Raji (cell line): Measurements from ENCODE around the gene PLXNA4.

Experiments used
- POLR2A ChIP-seq: IDR thresholded peaks from 2 replicates; pipeline ENCODE4 v1.6.1; 2011; ENCODE audit warnings: low read depth, low read length, control low read depth; ENCODE audit not compliant: insufficient read depth

The PLXNA4 gene

DNA sequence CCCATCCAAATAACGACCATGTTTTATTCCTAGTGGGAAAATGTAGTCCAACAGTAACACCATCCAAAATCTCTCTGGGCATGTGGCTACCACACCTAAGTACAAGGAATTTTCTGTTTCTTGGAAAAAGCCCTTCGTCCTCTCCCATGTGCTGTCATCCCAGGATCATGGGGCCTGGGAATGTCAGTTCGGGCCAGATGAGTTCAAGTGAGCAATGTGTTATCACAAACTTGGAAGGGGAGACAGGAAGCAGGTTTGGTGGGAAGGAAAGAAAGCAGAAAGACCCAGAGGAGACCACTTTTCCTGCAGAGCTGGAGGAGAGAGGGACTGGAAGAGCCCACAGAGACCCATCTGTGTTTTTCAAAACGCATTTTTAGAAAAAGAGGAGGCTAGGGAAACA, 110.8 kb downstream of the PLXNA4 start:
- TF ChIP-seq POLR2A, result no peak

DNA sequence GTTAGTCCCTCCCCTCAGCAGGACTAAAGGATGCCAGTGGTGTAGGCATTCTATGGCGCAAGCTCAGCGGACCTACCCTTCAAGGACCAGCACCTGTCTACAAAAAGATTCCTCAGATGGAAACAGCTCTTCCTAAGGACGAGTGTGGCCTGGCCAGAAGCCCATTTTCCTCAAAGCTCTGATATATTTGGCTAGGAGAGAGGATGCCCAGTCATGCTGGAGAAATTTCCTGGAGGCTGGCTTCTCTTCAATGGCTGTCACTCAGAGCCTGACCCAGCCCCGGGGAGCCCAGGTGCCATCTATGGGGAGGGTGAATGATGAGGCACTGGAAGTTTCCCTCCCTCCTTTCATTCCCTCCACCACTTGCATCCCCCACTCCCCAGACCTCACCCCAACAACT, 111.5 kb downstream of the PLXNA4 start:
- no peak for TF ChIP-seq POLR2A

DNA sequence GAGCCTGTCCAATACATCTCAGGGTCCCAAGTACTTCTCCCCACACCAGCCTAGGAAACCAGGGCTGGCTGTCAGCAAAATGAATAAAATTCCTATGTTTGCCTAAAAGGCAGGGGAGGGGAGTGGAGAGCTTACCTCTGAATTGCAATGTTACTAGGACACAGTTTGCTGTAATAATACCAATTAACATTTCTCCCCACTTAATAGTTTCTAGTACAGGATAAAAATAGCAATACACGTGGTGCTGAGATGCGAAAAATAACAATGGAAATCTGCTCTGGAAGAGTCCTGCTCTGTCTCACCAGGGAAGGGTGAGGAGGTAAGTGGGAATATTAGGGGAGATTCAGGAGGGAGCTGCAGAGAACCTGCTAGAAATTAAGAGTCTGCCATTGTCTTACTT, 112.3 kb downstream of the PLXNA4 start:
- TF ChIP-seq POLR2A, result no peak

DNA sequence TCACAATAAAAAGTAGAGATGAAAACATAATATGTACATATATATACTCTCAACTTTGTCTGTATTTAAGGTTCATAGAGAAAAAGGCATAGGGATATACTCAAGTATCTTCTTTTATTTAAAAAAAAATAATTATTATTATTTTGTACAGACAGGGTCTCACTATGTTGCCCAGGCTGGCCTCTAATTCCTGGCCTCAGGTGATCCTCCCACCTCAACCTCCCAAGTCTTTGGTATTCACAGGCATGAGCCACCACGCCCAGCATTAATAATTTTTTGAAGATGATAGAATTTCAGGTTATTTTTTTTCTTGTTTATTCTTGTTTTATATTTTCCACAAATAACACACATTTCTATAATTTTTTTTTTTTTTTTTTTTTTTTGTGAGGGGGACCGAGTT, 113.8 kb downstream of the PLXNA4 start:
- TF ChIP-seq POLR2A, result no peak

DNA sequence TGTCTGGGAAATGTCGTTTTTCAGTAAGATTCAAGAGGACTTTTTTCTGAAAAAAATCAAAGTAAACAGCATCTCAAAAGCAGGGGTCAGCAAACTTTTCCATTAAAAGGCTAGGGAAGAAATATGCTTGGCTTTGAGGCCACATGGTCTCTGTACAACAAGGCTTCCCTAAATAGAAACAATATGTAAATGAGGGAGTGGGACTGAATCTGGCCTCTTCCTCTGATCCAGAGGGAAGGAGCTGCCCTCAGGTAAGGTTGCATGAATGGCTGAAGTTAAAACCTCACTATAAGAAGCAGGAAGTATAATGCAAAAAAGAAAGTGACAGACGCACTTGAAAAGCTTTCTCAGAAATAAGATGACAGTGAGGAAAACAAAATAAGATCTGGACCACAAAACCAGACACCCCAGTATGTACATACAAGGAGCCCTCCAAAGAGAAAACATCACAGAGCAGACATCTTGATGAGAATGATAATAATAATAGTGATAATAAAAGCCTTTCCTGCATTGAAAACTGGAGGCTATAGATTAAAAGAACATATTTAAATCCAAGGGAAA, 115.2 kb downstream of the PLXNA4 start:
- TF ChIP-seq POLR2A, result no peak

DNA sequence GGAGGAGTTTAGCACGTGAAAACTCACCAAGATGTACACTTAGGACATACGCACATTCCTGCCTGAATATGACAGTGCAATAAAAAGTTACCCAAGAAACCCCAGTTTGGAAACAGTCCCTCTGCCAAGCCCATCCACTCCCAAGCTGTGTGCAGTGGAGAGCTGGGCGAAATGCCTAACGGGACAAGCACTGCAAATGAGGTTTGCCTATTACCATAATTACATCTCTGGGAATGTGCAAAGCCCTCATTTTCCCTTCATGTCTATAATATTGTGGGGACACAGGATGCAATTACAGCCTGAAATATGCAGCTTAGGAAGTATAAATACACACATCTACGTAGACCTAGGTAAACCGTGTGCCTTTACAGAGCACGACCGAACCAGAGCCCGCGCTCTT, 117.5 kb downstream of the PLXNA4 start:
- no peak for TF ChIP-seq POLR2A

DNA sequence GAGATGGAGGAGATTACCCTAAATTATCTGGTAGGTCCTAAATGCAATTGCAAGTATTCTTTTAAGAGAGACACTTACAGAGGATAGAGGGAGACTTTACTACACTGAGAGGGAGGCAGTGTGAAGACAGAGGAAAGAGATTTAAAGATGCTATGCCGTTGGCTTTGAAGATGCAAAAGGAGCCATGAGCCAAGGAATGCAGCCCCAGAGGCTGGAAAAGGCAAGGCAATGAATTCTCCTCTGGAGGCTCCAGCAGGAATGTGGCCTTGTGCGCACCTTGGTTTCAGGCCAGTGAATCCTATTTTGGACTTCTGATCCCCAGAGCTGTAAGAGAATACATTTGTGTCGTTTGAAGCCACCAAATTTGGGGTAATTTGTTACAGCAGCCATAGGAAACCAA, 118.6 kb downstream of the PLXNA4 start:
- TF ChIP-seq POLR2A, result no peak

DNA sequence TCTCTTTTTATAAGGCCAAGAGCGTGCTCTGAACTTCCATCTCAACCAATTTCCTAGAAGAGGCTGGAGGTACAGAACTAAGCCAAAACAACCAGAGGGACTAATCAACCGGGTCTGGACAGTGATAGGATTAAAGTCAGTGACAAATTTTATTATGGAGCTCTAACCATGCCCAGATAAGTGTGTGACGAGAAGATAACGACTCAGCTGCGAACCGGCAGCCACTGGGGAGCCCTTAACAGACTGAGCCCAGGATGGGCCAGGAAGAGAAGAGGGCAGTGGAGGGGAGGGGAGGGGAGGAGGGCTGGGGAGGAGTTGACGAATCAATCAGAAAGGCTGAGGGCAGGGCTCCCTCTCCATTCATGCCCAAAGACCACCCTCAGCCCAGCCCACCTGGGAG, 119.9 kb downstream of the PLXNA4 start:
- no peak for TF ChIP-seq POLR2A

DNA sequence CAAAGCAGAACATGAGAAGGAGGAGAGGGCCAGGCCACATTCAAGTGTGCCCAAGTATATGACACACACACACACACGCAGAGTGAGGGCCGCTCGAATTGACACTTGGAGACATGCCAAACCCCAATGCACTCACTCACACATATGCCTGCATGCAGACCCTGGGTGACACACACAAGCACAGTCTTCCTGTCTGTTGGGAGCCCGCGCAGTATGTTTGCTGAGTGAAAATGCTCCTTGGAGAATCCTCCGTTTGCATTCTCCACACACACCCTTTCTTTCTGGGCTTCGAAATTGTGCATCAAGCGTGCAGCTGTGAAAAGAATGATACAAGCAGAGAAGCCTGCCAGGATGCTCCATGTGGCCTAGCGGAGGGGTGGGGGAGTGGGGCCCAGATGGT, 120.9 kb downstream of the PLXNA4 start:
- TF ChIP-seq POLR2A, result no peak

DNA sequence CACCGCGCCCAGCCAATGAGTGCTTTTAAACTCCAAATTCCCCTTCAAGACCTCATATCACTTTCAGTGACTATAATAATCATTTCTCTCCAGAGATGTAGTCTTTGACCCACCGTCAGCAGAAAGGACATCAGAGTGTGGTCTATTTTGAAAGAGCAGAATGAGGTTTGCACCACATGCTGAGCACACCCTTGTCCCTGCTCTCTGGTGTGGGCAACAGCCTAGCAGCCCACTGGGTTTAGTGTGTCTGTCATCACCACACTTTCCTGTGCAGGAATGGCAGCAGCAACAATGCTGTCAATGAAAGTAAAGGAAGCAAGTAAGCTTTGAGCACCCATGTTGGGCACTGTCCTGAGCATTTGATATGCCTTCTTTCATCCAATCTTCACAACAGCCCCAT, 122.4 kb downstream of the PLXNA4 start:
- TF ChIP-seq POLR2A, result no peak

DNA sequence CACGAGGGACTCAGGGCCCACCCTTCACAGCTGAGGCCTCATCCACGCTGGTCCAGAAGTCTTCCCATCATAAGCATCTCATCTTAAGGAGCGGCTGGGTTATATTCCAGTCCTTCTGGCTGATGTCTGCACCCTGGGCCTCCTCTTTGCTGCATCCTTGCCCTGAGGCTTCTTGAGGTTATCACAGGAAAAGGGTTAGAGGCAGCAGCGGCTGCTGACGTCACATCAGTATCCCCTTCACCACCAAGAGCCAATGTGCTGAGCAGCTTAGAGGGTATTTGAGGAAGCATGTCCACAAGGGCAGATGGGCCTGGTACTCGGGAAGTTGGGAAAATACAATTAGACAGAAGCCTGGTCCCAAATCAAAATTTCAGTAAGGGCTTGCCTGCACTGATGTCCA, 125.1 kb downstream of the PLXNA4 start:
- no peak for TF ChIP-seq POLR2A

DNA sequence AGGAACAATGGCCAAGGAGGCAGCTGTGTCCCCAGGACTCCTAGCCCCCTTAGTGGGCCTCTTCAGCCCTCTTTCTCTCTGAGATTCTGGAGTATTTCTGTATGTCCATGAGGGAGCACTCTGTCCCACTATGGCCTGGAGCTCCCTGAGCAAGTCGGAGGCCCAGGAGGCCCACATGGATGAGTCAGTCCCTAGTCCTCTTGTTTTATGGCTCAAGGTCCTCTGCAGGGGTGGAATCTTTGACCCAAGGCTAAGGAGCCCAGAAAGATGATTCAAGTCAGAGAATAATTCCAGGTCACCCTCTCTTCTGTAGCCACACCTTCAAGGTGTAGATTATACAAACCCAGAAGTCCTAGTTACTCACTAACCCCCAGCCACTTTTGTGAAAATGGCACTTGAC, 125.6 kb downstream of the PLXNA4 start:
- TF ChIP-seq POLR2A, result no peak

DNA sequence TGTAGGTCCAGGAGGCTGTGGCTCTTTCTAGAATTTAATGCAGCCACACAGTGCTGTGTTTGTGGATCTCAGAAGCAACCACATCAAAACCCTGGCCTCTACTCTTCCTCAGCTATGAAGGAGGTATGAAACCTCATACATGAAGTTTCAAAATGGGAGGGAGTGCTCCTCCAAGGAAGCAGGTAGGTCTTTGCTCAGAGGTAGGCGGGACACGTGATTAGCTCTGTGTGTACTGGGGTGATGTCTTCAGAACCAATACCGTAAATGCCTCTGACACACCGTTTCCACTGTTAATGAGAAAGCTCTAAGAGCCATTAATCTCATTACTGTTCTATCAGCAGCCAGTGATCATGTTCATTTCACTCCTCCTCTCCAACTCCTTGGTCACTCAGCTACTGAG, 126.1 kb downstream of the PLXNA4 start:
- TF ChIP-seq POLR2A, result no peak

DNA sequence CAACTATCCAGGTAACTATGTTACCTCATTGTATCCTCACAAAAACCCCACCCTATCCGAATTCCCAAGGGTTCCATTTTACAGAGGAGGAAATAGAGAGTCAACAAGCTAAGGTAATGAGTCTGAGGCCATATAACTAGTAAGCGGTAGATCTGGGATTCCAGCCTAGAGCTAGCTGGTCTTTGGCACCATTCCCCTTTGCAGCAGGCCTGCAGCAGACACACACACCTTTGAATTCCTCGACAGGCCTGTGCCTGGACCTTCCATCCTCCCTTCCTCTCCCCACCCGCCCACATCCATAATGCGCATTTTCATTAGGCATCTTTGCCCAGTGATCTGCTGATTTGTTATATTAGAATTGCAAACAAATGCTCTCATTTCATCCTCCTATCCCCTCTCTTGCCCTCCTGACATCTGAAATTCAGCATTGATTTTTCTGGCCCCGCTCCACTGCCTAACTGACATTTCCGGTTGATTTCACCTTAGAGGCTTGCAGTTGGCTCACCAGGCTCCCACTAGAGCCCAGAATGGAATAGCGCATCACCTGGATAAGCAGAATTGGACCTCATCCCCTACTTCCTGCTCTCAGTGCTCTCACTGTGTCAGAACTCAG, 129.5 kb downstream of the PLXNA4 start:
- TF ChIP-seq POLR2A, result no peak

DNA sequence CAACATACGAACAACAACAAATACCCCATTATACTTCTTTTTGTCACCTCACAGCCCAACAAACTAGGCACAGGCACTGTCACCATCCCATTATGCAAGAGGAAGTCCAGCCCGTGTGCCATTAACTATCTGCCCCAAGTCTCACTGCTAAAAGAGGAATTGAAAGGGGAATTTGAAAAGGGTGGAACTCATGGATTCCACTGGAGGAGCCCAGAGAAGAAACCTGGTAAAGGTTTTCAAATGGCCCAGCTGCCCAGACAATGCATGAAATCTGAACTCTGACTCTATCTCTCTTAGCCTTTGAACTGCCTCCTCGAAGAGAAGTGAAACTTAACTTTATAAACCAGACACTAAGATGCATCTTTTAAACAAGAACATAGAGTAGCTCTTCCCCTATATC, 130.0 kb downstream of the PLXNA4 start:
- no peak for TF ChIP-seq POLR2A

DNA sequence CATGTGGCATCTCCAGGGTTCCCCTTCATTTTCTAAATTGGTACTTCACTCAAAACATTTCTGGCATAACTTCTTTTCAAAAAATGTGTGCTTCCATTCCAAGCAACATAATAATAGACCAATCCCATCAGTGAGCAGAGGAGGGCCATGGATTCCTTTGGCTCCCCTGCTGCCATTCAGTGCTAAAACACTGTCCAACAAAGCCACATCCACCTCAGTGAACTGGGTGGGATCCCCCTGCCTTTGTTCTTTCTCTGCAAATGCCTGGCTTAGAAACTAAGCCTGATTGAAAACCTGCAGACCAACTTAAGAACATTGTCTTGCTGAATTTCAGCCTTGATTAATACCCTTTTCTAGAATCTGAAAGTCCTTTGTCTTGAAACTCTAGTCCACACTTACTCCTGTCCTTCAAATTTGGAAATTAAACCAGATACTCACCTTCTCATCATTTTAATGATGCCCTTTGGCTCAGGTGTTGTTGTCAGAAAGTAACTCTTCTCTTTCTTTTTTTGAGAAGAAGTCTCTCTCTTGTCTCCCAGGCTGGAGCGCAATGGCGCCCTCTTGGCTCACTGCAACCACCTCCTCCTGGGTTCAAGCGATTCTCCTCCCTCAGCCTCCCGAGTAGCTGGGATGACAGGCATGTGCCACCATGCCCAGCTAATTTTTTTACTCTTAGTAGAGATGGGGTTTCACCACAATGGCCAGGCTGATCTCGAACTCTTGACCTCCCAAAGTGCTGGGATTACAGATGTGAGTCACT, 132.3 kb downstream of the PLXNA4 start:
- no peak for TF ChIP-seq POLR2A
